ENCODE data around the gene VAV1.

DNA sequence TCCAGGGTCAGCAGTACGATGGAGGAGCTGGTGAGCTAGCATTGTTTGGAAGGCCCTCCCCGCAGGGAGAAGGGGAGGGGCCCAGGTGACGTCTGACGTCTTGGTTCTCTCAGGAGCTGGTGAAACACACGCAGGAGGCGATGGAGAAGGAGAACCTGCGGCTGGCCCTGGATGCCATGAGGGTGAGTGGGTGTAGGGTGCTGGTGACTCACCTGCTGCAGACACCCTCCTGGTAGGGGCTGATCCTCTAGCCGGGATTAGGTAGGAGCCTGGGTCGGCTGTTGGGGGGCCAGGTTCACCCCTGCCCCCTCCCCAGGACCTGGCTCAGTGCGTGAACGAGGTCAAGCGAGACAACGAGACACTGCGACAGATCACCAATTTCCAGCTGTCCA, 55.8 kb downstream of the VAV1 start:
- TF ChIP-seq CTCF (IDR thresholded peaks at IDR 0.05; ENCODE audit: low read depth, low read length) (no peak), MYC (IDR thresholded peaks at IDR 0.05; ENCODE audit: low read depth, low read length) (no peak), POLR2A (IDR thresholded peaks at IDR 0.05; ENCODE audit: extremely low read depth, insufficient read length) (no peak)
- TF ChIP-seq, protein P1, sequence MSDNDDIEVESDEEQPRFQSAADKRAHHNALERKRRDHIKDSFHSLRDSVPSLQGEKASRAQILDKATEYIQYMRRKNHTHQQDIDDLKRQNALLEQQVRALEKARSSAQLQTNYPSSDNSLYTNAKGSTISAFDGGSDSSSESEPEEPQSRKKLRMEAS (IDR thresholded peaks at IDR 0.05; ENCODE audit: low read depth, low read length), result no peak
